Stimulated activated CD8-positive, alpha-beta memory T cell treated with anti-CD3 and anti-CD28 coated beads, Interleukin-7, amount 100 ng/mL, for 48 hours (primary cell): ENCODE measurements around the gene PCDHA5.

ENCODE experiments used
- DNase-seq, 2 donors: peaks; one replicate each; pipeline ENCODE4 v3.0.0-alpha.2; 2020; ENCODE audit warnings: low read depth in 1 of 2; ENCODE audit errors: extremely low read depth in 1 of 2

Gene PCDHA5

DNA sequence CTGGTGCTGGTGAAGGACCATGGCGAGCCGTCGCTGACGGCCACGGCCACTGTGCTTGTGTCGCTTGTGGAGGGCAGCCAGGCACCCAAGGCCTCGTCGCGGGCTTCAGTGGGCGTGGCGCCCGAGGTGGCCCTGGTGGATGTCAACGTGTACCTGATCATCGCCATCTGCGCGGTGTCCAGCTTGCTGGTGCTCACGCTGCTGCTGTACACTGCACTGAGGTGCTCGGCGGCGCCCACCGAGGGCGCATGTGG, 36.5 kb downstream of the PCDHA5 start:
- DNase-seq = no peak

DNA sequence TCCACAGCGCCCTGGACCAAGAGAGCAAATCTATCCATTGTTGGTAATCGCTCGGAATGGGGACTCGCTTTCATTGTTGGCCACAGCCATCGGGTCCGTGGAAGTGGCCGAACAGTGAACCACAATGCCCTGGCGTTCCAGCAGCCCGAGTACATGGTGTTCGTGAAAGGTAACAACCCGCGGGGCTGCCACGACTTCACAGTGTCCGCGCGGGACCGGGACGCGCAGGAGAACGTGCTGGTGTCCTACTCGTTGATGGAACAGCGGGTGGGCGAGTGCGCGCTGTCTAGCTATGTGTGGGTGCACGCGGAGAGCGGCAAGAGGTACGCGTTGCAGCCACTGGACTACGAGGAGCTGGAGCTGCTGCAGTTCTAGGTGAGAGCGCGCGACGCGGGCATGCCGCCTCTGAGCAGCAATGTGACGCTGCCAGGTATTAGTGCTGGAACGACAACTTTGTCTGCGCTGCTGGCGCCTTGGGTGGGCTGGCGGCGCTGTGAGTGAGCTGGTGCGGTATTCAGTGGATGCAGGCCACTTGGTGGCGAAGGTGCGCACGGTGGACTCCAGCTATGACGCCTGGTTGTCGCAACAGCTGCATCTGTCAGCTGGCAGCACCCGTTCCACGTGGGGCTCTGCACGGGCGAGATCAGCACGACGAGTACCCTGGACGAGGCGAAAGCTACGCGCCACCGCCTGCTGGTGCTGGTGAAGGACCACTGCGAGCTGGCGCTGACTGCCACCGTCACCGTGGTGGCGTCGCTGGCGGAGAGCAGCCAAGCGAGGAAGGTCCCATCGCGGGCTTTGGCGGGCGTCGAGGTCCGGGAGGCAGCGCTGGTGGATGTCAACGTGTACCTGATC, 41.3 kb downstream of the PCDHA5 start:
- DNase-seq = no peak

DNA sequence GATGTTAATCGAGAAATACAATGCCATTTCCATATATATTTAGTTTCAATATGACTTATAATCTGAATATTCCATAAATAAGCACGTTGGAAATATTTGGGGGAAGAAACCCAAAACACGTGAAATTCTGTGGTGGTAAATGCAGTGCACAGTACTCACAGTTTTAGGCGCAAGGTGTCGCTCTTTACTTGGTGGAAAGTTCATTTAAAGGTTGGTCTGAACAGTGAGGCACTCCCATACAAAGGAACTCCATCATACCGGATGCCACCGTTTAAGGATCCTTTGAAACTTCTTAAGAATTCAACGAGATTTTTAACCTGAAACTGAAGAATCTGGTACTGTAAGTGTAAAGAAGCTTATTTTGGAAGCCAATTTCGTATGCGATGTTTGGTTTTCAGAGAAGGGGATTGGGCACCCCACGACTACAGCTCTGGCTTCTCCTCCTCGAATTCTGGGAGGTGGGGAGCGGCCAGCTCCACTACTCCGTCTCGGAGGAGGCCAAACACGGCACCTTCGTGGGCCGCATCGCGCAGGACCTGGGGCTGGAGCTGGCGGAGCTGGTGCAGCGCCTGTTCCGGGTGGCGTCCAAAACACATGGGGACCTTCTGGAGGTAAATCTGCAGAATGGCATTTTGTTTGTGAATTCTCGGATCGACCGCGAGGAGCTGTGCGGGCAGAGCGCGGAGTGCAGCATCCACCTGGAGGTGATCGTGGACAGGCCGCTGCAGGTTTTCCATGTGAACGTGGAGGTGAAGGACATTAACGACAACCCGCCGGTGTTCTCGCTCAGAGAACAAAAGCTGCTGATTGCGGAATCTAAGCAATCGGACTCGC, 47.5 kb downstream of the PCDHA5 start, which contains the start of gene PCDHA11:
TSS of gene PCDHA11 (plus strand) at position 237 of the 834 bp plus-strand sequence. CDS start at position 384, 147 bp downstream.
- DNase-seq = no peak

DNA sequence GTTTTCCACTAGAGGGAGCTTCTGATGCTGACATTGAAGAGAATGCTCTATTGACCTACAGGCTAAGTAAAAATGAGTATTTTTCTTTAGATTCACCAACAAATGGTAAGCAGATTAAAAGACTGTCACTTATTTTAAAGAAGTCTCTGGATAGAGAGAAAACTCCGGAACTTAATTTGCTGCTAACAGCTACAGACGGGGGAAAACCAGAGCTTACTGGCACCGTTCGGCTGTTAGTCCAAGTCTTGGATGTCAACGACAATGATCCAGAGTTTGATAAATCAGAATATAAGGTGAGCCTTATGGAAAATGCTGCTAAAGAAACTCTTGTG, 48.1 kb downstream of the PCDHA5 start:
- DNase-seq = no peak

DNA sequence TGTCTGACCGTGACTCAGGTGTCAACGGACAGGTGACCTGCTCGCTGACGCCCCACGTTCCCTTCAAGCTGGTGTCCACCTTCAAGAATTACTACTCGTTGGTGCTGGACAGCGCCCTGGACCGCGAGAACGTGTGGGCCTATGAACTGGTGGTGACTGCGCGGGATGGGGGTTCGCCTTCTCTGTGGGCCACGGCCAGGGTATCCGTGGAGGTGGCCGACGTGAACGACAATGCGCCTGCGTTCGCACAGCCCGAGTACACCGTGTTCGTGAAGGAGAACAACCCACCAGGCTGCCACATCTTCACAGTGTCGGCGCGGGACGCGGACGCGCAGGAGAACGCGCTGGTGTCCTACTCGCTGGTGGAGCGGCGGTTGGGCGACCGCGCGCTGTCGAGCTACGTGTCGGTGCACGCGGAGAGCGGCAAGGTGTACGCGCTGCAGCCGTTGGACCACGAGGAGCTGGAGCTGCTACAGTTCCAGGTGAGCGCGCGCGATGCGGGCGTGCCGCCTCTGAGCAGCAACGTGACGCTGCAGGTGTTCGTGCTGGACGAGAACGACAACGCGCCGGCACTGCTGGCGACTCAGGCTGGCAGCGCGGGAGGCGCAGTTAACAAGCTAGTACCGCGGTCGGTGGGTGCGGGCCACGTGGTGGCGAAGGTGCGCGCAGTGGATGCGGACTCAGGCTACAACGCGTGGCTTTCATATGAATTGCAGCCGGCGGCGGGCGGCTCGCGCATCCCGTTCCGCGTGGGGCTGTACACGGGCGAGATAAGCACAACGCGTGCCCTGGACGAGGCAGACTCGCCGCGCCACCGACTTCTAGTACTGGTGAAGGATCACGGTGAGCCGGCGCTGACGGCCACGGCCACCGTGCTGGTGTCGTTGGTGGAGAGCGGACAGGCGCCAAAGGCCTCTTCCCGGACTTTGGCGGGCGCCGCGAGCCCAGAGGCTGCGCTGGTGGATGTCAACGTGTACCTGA, 49.1 kb downstream of the PCDHA5 start:
- no peak for DNase-seq
